GM21367 (cell line): ENCODE measurements around the gene ELOVL6.
A peak's percentile ranks its signal among the peaks of the same experiment; 100 is the strongest.
"Not testable (repeated sequence)": the region's sequence is repeated elsewhere in the genome, so short reads cannot be mapped to it uniquely, and the experiment has no call there.

Source experiments
- ATAC-seq: cut with Tn5 transposase; IDR thresholded peaks from one replicate; pipeline ENCODE4 v1.9.1; 2021; ENCODE audit not compliant: unreplicated experiment

The ELOVL6 gene

DNA sequence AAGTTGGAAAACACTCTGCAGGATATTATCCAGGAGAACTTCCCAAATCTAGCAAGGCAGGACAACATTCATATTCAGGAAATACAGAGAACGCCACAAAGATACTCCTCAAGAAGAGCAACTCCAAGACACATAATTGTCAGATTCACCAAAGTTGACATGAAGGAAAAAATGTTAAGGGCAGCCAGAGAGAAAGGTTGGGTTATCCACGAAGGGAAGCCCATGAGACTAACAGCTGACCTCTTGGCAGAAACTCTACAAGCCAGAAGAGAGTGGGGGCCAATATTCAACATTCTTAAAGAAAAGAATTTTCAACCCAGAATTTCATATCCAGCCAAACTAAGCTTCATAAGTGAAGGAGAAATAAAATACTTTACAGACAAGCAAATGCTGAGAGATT is 120.3 kb downstream of the ELOVL6 start:
- ATAC-seq, result not testable (repeated sequence)

GRCh38 chr4:110076828-110077227 is 121.6 kb downstream of the ELOVL6 start:
- not testable (repeated sequence) for ATAC-seq

GRCh38 chr4:110075891-110076290 is 122.5 kb downstream of the ELOVL6 start:
- no peak for ATAC-seq

DNA sequence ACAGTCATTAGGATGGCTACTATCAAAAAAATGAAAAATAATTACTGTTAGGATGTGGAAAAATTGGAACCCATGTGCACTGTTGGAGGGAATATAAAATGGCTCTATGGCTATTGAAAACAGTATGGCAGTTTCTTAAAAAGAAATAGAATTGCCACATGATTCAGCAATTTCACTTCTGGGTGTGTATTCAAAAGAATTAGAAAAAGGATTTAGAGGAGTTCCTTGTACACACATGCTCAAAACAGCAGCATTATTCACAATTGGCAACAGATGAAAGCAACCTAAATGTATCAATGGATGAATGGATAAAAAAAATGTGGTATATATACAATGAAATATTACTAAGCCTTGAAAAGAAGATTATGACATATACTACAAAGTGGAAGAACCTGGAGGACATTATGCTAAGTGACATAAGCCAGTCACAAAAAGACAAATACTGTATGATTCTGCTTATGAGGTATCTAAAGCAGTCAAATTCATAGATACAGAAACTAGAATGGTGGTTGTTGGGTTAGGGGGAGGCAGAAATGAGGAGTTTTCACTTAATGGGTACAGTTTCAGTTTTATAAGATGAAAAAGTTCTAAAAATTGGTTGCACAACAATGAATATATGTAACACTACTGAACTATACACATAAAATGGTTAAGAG is 123.2 kb downstream of the ELOVL6 start:
- no peak for ATAC-seq

DNA sequence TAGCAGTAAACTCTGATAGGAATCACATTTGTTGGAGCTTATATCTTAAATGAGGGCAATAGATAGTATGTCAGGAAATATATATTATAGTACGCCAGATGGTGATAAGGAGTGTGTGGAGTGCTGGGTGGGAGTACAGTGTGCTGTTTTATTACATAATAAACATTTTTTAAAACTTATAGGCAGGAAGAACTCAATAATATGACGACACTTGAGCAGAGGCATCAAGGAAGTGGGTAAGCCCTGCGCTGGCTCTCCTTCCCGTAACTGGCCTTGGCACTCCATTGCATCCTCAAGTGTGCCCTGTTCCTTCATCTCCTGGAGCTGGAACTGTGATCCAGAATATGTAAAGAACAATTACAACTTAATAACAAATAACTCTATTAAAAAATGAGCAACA is 123.8 kb downstream of the ELOVL6 start:
- ATAC-seq, result no peak

DNA sequence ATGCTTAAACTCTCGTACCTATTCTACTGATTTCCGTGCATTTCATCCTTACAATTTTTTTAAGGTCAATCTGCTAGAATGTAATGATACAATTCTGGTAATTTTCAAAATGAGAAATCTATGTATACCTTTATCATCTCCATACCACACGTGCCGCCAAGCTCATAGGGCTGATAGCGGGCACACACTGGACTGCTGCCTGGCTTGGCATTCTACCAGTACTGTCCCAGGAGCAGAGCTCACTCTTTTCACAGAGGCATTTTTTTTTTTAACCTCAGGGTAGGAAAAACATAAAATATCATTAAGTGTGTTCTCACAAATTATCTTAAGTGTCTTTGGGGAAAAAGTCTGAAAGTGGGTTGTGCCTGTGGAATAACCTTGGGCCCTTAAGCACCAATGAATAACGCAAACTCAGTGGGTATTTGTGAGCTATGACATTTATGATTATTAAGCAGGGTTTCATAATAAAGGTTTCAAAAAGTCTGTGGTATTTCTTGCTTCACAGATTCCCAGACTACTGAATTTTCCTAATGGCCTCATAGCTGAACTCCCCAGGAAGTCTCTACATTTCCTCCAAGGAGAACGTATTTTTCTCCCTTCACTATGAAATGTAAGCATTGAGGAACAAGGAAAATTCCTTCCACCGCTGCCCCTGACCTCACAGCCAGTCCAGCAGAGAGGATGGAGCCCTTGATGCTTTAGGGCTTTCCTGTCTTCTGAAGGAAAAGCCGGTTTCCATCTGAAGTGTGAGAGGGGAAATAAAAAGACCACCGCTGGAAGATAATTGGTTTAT is 125.2 kb downstream of the ELOVL6 start:
- ATAC-seq, result no peak

GRCh38 chr4:110071466-110071865 is 126.9 kb downstream of the ELOVL6 start:
- no peak for ATAC-seq

- ATAC-seq, result no peak
These were observed 130.2 kb downstream of the ELOVL6 start for GRCh38 chr4:110068248-110068647.

- no peak for ATAC-seq
These were observed 133.5 kb downstream of the ELOVL6 start for GRCh38 chr4:110064934-110065333.

DNA sequence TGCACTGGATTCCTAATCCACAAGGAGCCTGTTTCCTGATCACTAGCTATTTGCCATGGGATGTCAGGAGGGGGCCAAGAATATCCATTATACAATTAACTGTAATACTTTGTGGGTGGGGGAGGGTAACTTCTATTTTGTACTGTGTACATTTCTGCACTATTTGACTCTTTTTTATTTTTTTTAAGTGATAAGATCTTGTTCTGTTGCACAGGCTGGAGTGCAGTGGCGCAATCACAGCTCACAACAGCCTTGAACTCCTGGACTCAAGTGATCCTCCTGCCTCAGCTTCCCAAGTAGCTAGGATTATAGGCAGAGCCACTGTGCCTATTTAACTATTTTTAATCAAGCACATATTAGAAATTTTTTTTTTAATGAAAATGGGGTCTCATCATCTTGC is 134.1 kb downstream of the ELOVL6 start:
- ATAC-seq, result no peak

DNA sequence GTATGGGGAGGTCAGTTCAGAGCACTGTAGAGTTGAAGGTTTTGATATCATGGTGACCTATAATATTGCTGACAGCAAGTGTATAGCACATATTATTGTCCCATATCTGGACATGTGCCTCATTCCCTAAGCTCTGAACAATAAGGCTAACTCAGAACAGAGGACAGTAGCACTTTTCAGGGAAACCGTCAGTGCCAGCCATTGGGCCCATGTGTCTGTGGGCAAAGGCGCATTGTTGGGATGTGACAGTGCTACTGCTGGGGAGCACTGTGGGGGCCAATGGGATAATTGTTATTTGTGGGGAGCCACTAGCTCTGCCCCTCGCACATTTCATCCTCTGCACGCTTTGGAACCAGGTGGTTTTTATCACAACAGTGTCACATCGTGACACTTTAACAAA is 136.2 kb downstream of the ELOVL6 start:
- no peak for ATAC-seq

- no peak for ATAC-seq
These were observed 137.3 kb downstream of the ELOVL6 start for GRCh38 chr4:110061076-110061475.

DNA sequence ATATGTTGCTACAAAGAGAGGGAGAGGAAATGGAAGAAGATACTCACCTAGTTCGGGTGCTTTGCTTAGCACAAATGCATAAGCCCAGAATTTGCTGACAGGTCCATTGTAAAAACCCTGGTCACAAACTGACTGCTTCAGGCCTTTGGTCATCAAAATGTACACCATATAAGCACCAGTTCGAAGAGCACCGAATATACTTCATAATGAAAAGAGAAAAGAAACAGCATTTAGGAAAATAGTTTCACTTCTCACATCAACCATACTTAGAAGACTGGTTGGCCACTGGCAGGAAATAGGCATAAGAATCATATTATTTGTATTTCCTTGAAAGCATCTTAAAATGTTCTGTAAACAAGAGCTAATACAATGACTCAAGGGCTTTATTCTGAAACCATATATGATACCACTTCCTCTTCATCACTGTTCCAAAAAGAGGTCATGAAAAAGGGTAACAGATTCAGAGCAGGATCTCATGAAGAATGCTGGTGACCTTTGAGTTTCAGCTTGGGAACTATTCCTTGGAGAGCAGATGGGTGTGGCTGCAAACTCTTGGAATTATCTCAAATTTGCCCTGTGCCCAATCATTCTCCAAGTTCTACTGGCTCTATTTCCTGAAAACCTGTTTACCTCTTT is 138.7 kb downstream of the ELOVL6 start:
- peak; percentile 64 for ATAC-seq

DNA sequence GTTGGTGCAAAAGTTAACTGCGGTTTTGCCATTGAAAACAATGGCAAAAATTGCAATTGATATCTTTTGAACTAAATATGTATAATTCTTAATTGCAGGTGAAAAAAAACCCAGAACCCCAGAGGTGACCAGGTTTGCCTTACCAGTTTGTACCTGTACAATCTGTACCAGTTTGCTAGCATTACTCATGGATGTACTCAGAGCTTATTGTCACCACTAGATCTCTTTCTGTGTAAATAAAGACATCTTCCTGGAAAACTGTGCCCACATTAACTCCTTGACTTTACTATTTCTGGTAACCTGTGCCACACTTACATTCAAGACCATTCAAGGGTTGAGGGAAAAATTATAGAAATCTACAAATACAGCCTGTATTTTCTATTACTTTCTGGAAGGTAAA is 139.7 kb downstream of the ELOVL6 start:
- no peak for ATAC-seq

GRCh38 chr4:110055158-110055768 is 143.2 kb downstream of the ELOVL6 start:
- peak; percentile 82 for ATAC-seq

DNA sequence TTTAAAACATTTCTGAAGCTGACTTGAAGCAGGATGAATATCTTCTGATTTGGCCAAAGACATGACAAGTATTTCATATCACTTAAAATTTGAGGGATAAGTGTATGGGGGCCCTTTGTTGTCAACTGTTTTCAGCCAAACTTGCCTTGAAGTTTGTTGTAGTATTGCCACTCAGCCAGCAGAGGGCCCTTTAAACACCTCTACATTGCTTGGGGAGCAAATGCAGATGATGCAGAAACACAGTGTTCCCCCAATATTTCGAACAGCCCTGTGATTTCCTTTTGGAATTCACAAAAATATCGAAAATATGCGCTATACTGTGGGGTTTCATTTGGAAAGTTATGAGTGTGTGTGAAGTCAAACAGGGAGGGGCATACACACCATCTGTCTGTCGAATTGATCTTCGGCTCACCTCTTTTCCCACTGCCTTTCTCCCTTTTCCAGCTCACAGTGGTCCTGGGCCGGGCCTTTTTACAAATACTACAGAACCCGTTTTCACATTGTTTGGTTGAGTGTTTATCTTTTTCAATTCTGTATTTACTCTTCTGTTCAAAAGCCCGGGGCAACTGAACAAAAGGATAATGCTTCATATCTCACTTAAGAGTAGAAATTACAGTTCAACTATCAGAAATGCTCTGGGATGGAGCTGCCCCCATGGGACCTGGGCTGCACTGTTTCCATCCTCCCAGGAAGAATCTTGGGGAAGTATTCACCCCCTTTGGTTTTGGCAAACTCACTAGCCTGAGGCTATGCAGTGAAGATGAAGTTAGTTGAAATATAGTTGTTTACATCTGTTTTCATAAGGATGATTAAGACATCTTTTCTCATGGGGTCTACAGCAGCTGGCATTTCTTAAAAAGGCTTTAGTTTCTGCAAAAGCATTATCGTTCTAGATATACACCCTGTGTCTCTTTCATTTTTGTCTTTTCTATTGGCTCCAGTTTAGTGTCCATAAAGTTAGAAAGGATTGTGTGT is 148.2 kb downstream of the ELOVL6 start:
- no peak for ATAC-seq

- ATAC-seq, result no peak
These were observed 151.8 kb downstream of the ELOVL6 start for GRCh38 chr4:110046588-110047049.

DNA sequence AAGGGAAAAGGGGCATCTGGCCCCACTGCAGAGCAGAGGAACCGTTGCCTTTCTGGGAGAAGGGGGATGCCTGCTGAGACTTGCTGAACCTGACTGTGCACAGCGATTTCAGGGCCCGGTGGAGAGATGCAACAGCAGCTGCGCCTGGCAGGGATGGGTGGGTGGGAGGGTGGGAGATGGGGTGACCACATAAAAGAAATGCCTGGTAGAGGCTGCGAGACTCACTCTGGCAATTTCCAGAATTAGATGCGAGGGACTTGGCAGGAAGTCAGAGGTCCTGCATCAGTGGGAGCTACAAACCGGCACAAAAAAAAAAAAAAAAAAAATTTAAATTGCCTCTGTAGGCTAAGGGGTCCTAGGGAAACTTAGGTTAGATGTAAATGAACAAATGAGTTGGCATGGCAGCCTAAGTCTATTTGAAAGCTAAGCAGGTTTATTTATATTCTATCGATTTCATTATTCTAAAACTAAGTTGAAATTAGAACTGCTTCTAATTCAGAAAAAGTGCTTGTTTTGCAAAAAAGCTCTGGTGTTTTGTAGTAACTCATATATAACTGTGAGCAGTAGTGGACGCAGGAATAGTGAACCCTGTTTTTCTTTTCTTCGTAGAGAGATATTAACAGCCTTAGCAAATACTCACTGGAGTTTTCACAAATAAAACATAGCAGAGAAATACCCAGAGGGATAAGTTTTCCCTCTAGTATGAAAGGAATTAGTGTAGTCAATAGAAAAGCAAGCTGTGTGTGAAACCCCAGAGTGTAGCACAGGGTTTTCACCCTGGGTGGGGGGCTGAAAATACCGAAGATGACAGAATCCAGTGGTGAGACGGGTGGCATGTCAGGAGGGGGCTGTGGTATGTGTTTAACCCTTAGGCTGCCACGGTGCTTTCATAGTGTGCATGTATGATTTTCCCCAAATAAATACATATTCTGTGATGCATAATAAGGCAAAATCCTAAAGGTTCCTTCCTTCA is 155.6 kb downstream of the ELOVL6 start:
- no peak for ATAC-seq

GRCh38 chr4:110041735-110042134 is 156.7 kb downstream of the ELOVL6 start:
- ATAC-seq, result no peak
